ENCODE results near the gene ITCH.
"Not testable (repeated sequence)": the region's sequence is repeated elsewhere in the genome, so short reads cannot be mapped to it uniquely, and the experiment has no call there.

ITCH gene

DNA sequence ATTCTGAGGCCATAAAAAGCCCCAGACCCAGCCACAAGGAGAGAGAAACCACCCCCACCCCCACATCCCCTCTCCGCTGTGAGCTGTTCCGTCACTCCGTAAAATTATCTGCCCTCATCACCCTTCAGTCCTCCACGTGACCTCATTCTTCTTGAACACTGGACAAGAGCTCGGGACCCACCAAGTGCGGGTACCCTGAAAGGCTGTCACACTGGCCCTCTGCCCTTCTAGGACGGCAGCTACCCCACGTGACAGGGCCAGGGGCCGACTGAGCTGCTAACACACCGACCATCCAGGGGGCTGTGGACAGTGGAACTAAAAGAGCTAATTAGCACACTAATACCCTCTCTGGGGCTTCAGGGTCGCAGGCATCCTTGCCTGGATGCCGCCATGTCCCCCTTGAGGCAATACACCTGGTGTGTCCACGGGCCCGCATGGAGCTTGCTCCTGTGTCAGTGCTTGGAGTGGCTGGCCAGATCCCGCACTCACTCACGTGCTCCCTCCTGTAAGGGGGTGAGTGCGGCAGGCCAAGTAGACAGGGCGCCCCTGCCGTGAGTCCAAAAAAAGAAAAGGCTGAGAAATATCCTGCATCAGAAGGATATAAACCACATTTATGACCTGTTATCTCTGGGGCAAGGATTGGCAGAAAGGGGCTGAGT is 30.7 kb upstream of the ITCH start:
- Histone ChIP-seq H3K4me3 (ENCODE audit: low read depth in 1 of 2, low read length in 1 of 2) (no peak overlapping the region), H3K9me3 (no peaks in the 10 kb centered on the region), H3K27me3 (no peaks in the 10 kb centered on the region), H3K4me1 (ENCODE audit: control insufficient read depth in 1 of 2, insufficient read depth in 1 of 2, low read depth in 1 of 2, low read length in 1 of 2) (no peaks in the 10 kb centered on the region), H3K27ac (no peak overlapping the region), H3K36me3 (no peaks in the 10 kb centered on the region)
- TF ChIP-seq, protein P1, sequence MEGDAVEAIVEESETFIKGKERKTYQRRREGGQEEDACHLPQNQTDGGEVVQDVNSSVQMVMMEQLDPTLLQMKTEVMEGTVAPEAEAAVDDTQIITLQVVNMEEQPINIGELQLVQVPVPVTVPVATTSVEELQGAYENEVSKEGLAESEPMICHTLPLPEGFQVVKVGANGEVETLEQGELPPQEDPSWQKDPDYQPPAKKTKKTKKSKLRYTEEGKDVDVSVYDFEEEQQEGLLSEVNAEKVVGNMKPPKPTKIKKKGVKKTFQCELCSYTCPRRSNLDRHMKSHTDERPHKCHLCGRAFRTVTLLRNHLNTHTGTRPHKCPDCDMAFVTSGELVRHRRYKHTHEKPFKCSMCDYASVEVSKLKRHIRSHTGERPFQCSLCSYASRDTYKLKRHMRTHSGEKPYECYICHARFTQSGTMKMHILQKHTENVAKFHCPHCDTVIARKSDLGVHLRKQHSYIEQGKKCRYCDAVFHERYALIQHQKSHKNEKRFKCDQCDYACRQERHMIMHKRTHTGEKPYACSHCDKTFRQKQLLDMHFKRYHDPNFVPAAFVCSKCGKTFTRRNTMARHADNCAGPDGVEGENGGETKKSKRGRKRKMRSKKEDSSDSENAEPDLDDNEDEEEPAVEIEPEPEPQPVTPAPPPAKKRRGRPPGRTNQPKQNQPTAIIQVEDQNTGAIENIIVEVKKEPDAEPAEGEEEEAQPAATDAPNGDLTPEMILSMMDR (IDR thresholded peaks at IDR 0.05): no peak

DNA sequence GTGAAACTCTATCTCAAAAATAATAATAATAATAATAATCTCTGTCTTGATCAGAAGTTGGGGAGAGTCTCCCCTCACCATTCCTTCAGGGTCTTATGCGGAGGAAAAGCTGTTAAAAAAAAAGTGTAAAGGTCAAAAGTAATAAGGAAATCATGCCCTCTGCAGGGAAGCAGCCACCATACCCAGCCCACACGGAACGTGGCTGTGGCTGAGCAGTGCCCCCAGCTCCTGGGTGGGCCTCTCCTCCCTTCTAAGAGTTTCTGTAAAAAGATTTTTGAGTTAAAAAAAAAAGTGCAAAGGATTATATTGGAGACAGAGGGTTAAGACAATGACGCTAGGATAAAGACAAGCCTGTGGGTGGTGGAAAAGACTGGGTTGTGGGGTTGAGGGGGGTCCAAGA is 29.3 kb upstream of the ITCH start:
- no peak overlapping the region for H3K4me3 ChIP-seq (ENCODE audit: low read depth in 1 of 2, low read length in 1 of 2)
- no peaks in the 10 kb centered on the region for H3K36me3 ChIP-seq
- no peak overlapping the region for H3K27ac ChIP-seq
- no peaks in the 10 kb centered on the region for H3K4me1 ChIP-seq (ENCODE audit: control insufficient read depth in 1 of 2, insufficient read depth in 1 of 2, low read depth in 1 of 2, low read length in 1 of 2)
- no peaks in the 10 kb centered on the region for H3K27me3 ChIP-seq
- TF ChIP-seq, protein P1 (IDR thresholded peaks at IDR 0.05): no peak
- H3K9me3 ChIP-seq: no peaks in the 10 kb centered on the region

DNA sequence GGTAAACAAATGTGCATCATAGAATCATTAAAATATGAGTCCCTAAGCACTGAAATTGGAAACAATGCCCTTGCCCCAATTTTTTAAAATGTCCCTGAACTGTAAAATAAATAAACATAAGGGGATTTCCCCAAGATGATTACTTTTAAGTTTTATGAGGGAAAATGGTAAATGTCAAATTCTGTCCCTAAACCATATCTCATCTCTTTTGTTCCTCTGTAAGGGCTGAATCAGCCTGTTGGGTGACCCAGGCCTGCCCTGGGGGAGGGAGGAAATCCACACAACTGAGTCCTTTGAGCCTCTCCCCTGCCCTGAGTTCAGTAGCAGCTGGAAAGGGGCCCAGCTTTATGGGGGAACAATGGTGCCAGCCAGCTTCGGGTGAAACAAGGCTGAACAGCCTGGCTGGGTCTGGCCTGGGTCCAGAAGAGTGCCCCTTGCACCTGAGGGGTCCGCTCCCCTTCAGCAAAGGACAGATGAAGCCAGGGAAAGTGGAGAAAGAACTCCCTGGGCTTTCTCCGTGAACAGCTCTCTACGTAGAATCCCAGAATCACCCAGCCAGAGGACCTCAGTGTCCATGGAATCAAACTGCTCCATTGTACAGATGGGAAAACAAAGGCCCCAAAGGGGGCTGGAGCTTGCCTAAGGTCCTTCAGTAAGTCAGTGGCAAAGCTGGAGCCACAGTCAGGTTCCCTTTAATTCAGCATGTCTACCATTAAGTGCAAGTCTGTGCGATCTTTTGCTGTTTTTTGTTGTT is 28.2 kb upstream of the ITCH start:
- Histone ChIP-seq H3K36me3 (no peaks in the 10 kb centered on the region), H3K4me1 (ENCODE audit: control insufficient read depth in 1 of 2, insufficient read depth in 1 of 2, low read depth in 1 of 2, low read length in 1 of 2) (no peaks in the 10 kb centered on the region), H3K4me3 (ENCODE audit: low read depth in 1 of 2, low read length in 1 of 2) (no peak overlapping the region), H3K27ac (no peak overlapping the region), H3K9me3 (no peaks in the 10 kb centered on the region), H3K27me3 (no peaks in the 10 kb centered on the region)
- TF ChIP-seq, protein P1 (IDR thresholded peaks at IDR 0.05): no peak

DNA sequence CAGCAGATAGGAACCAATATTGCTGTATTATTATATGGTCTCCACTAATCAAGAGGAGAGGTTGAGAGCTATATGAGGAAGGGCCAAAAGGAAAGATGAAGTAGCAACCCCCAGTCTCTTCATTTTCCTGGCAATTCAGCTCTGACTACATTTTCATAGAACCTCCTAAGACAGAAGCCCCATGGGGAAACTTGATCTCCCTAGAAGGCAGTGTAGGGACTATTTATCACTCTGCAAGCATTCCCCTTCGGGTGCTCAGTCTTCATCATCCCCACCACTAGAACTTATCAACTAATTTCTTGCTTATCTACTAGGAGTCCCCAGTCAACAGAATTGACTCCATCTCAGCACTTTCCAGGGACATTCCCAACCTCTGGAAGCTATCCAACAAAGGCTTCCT is 25.5 kb upstream of the ITCH start:
- Histone ChIP-seq H3K4me3 (ENCODE audit: low read depth in 1 of 2, low read length in 1 of 2) (no peak overlapping the region), H3K9me3 (no peaks in the 10 kb centered on the region), H3K27me3 (no peaks in the 10 kb centered on the region), H3K27ac (no peak overlapping the region), H3K36me3 (no peaks in the 10 kb centered on the region), H3K4me1 (ENCODE audit: control insufficient read depth in 1 of 2, insufficient read depth in 1 of 2, low read depth in 1 of 2, low read length in 1 of 2) (no peaks in the 10 kb centered on the region)
- TF ChIP-seq, protein P1 (IDR thresholded peaks at IDR 0.05): no peak

DNA sequence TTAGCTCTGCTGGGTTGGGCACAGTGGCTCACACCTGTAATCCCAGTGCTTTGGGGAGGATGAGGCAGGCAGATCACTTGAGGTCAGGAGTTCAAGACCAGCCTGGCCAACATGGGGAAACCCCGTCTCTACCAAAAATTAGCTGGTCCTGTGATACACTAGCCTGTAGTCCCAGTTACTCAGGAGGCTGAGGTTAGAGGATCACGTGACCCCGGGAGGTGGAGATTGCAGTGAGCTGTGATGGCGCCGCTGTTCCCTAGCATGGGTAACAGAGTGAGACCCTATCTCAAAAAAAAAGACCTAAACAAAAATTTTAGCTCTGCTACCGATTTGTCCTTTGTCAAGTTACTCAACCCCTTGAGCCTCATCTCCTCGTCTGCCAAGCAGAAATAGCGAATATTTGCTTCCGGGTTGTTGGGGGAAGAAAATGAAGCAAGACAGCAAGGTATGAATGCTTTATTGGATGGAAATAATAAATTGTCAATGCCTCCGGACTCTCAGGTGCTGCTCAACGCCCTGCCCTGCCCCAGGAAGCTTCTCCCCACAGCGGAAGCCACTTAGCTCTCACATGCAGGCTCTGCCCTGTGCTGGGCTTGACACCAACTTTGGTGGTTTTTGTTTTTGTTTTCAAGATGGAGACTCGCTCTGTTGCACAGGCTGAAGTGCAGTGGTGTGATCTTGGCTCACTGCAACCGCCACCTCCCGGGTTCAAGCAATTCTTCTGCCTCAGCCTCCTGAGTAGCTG is 24.9 kb upstream of the ITCH start:
- TF ChIP-seq, protein P1 (IDR thresholded peaks at IDR 0.05): no peak
- no peaks in the 10 kb centered on the region for H3K9me3 ChIP-seq
- no peak overlapping the region for H3K27ac ChIP-seq
- H3K4me3 ChIP-seq (ENCODE audit: low read depth in 1 of 2, low read length in 1 of 2): no peak overlapping the region
- H3K36me3 ChIP-seq: no peaks in the 10 kb centered on the region
- no peaks in the 10 kb centered on the region for H3K27me3 ChIP-seq
- H3K4me1 ChIP-seq (ENCODE audit: control insufficient read depth in 1 of 2, insufficient read depth in 1 of 2, low read depth in 1 of 2, low read length in 1 of 2): no peaks in the 10 kb centered on the region

DNA sequence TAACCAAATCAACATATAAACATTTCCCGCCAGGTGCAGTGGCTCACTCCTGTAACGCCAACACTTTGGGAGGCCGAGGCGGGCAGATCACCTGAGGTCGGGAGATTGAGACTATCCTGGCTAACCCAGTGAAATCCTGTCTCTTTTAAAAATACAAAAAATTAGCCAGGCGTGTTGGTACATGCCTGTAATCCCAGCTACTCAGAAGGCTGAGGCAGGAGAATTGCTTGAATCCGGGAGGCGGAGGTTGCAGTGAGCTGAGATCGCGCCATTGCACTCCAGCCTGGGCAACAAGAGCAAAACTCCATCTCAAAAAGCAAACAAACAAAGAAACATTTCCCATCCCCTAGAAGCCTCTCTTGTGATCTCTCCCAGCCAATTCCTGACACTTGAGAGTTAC is 22.3 kb upstream of the ITCH start:
- not testable (repeated sequence) for H3K4me1 ChIP-seq (ENCODE audit: control insufficient read depth in 1 of 2, insufficient read depth in 1 of 2, low read depth in 1 of 2, low read length in 1 of 2); H3K27me3 ChIP-seq; H3K9me3 ChIP-seq; H3K27ac ChIP-seq; H3K4me3 ChIP-seq (ENCODE audit: low read depth in 1 of 2, low read length in 1 of 2); H3K36me3 ChIP-seq

DNA sequence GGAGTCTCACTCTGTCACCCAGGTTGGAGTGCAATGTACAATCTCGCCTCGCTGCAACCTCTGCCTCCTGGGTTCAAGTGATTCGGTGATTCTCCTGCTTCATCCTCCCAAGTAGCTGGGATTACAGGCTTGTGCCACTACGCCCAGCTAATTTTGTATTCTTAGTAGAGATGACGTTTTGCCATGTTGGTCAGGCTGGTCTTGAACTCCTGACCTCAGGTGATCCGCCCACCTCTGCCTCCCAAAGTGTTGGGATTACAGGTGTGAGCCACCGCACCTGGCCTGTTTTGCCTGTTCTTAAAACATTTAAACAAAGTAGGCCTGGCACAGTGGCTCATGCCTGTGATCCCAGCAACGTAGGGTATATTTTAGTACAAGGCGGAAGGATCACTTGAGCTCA is 21.9 kb upstream of the ITCH start:
- H3K4me1 ChIP-seq (ENCODE audit: control insufficient read depth in 1 of 2, insufficient read depth in 1 of 2, low read depth in 1 of 2, low read length in 1 of 2); H3K36me3 ChIP-seq; H3K9me3 ChIP-seq; H3K27me3 ChIP-seq; H3K4me3 ChIP-seq (ENCODE audit: low read depth in 1 of 2, low read length in 1 of 2); H3K27ac ChIP-seq: not testable (repeated sequence)
